PC-9 (cell line): ENCODE data around the gene CDH12. TPM values are rescaled to one million over a fixed set of nuclear protein-coding genes. Genes with fewer than 3 reads are reported as not detected.

Source experiments
- BruUV-seq: library from RNA; stranded (reverse); fragments of 400-500 nt; replicated peaks from 2 replicates; lab custom pipeline; 2021; lab: Mats Ljungman, UMichigan
- CTCF ChIA-PET: fragments of 300-600 bp; sonication (Branson Sonifier 250); formaldehyde crosslinking; loops from one replicate; lab custom pipeline; 2022; ENCODE audit warnings: antibody characterized with exemption; lab: Charles Lee
- POLR2A ChIA-PET: fragments of 300-600 bp; sonication (Branson Sonifier 250); formaldehyde crosslinking; loops from one replicate; lab custom pipeline; 2022; ENCODE audit warnings: antibody characterized with exemption; ENCODE audit not compliant: unreplicated experiment; lab: Charles Lee
- DNase-seq, 2 experiments: peaks; one replicate each; pipeline versions ENCODE4 v3.0.0 to v3.0.0-alpha.2; 2015 to 2022; ENCODE audit warnings: mixed read lengths in 1 of 2
- H2AFZ ChIP-seq: fragments of 200-600 bp; sonication (generic); 2 replicates; pipeline ENCODE4 v1.8.1; 2017; ENCODE audit warnings: antibody characterized with exemption
- H3F3A ChIP-seq: fragments of 200-600 bp; sonication (generic); 2 replicates; pipeline ENCODE4 v1.8.1; 2017; ENCODE audit warnings: antibody characterized with exemption, mild to moderate bottlenecking, low read depth; ENCODE audit not compliant: insufficient read depth
- H3K27ac ChIP-seq: fragments of 200-600 bp; sonication (generic); 2 replicates; pipeline ENCODE4 v1.6.1; 2016; ENCODE audit warnings: mixed run types
- H3K27me3 ChIP-seq: fragments of 200-600 bp; sonication (generic); 2 replicates; pipeline ENCODE4 v1.6.1; 2016; ENCODE audit warnings: low read depth, mixed run types; ENCODE audit not compliant: insufficient read depth
- H3K36me3 ChIP-seq: fragments of 200-600 bp; sonication (generic); 2 replicates; pipeline ENCODE4 v1.6.1; 2016; ENCODE audit warnings: low read depth, mixed run types
- H3K4me1 ChIP-seq: fragments of 200-600 bp; sonication (generic); replicated peaks from 2 replicates; pipeline ENCODE4 v1.6.1; 2016; ENCODE audit warnings: mixed run types; ENCODE audit not compliant: insufficient read depth
- H3K4me2 ChIP-seq: fragments of 200-600 bp; sonication (generic); 2 replicates; pipeline ENCODE4 v1.6.1; 2017; ENCODE audit warnings: mixed run types
- H3K4me3 ChIP-seq: fragments of 200-600 bp; sonication (generic); 2 replicates; pipeline ENCODE4 v1.6.1; 2016; ENCODE audit warnings: mixed run types
- H3K79me2 ChIP-seq: fragments of 200-600 bp; sonication (generic); 2 replicates; pipeline ENCODE4 v1.6.1; 2017; ENCODE audit warnings: low read depth, mixed run types
- H3K9me2 ChIP-seq: fragments of 200-600 bp; sonication (generic); 2 replicates; pipeline ENCODE4 v1.8.1; 2017; ENCODE audit warnings: mild to moderate bottlenecking; ENCODE audit not compliant: insufficient read depth
- H3K9me3 ChIP-seq: fragments of 200-600 bp; sonication (generic); 2 replicates; pipeline ENCODE4 v1.8.1; 2016; ENCODE audit warnings: low read depth; ENCODE audit not compliant: insufficient read depth
- H4K20me1 ChIP-seq: fragments of 200-600 bp; sonication (generic); 2 replicates; pipeline ENCODE4 v1.8.1; 2017; ENCODE audit not compliant: insufficient read depth
- CTCF ChIP-seq: fragments of 200-600 bp; sonication (generic); conservative IDR thresholded peaks from 2 replicates; pipeline ENCODE4 v1.6.1; 2017; ENCODE audit warnings: mixed run types, antibody characterized with exemption, mild to moderate bottlenecking, moderate library complexity
- EZH2 ChIP-seq: fragments of 200-600 bp; sonication (generic); IDR thresholded peaks from 2 replicates; pipeline ENCODE4 v1.8.0; 2017; ENCODE audit warnings: antibody characterized with exemption, low read depth
- intact Hi-C: fragments of 100-400 bp; cut with micrococcal nuclease; formaldehyde crosslinking; loops from one replicate; pipeline ENCODE4 v1.10.0; 2022; ENCODE audit not compliant: unreplicated experiment
- total RNA-seq: library from RNA; stranded (reverse); gene quantifications from 2 replicates; pipeline ENCODE4 v1.2.3, GENCODE V29; 2021

Gene CDH12
- total RNA-seq, 1 experiment from 2014 or later = not detected

GRCh38 chr5:22460189-22460588, 393.0 kb downstream of the CDH12 start:
- BruUV-seq = no TSS peak
- no peak overlapping the region for H3K27ac ChIP-seq
- H3K4me3 ChIP-seq = no peak overlapping the region
- no peak for DNase-seq
- H2AFZ ChIP-seq = no peak overlapping the region
- H3K4me2 ChIP-seq = no peak overlapping the region
- no peaks in the 10 kb centered on the region for H3K36me3 ChIP-seq
- H3F3A ChIP-seq = no peaks in the 10 kb centered on the region
- H3K9me3 ChIP-seq = no peaks in the 10 kb centered on the region
- ChIA-PET POLR2A (no interaction called here), CTCF (no interaction called here)
- H3K4me1 ChIP-seq = no peaks in the 10 kb centered on the region
- H4K20me1 ChIP-seq = no peaks in the 10 kb centered on the region
- intact Hi-C loops = no loop called here
- no peak for TF ChIP-seq EZH2
- TF ChIP-seq CTCF = no peak
- no peaks in the 10 kb centered on the region for H3K27me3 ChIP-seq
- H3K79me2 ChIP-seq = no peaks in the 10 kb centered on the region
- no peaks in the 10 kb centered on the region for H3K9me2 ChIP-seq

- no peak overlapping the region for H3K4me3 ChIP-seq
- no peak overlapping the region for H2AFZ ChIP-seq
- DNase-seq = no peak
- H3K79me2 ChIP-seq = no peaks in the 10 kb centered on the region
- H3K4me2 ChIP-seq = no peak overlapping the region
- H4K20me1 ChIP-seq = no peaks in the 10 kb centered on the region
- no peak overlapping the region for H3K27ac ChIP-seq
- no peaks in the 10 kb centered on the region for H3K9me3 ChIP-seq
- intact Hi-C loops = no loop called here
- H3F3A ChIP-seq = no peaks in the 10 kb centered on the region
- H3K9me2 ChIP-seq = no peaks in the 10 kb centered on the region
- no peaks in the 10 kb centered on the region for H3K4me1 ChIP-seq
- ChIA-PET POLR2A (no interaction called here), CTCF (no interaction called here)
- TF ChIP-seq CTCF = no peak
- no TSS peak for BruUV-seq
- no peaks in the 10 kb centered on the region for H3K36me3 ChIP-seq
- H3K27me3 ChIP-seq = no peaks in the 10 kb centered on the region
Observed at GRCh38 chr5:22432905-22433304, 420.2 kb downstream of the CDH12 start.

- Histone ChIP-seq H3K36me3 (no peaks in the 10 kb centered on the region), H3K79me2 (no peaks in the 10 kb centered on the region), H2AFZ (no peak overlapping the region), H3K27me3 (no peaks in the 10 kb centered on the region), H3K4me2 (no peak overlapping the region), H3K9me3 (no peaks in the 10 kb centered on the region), H3K4me3 (no peak overlapping the region), H3K4me1 (no peaks in the 10 kb centered on the region), H3F3A (no peaks in the 10 kb centered on the region), H3K9me2 (no peaks in the 10 kb centered on the region), H3K27ac (no peak overlapping the region), H4K20me1 (no peaks in the 10 kb centered on the region)
- CTCF ChIA-PET = no interaction called here
- no peak for DNase-seq
- no TSS peak for BruUV-seq
- TF ChIP-seq EZH2 (no peak), CTCF (no peak)
- POLR2A ChIA-PET = no interaction called here
- intact Hi-C loops = no loop called here
Observed at GRCh38 chr5:22431840-22432239, 421.3 kb downstream of the CDH12 start.
